Cardiac muscle cell (in vitro differentiated cells and primary cell): ENCODE results near the gene NTF3. TPM values are rescaled to one million over a fixed set of nuclear protein-coding genes. Genes with fewer than 3 reads are reported as not detected.

Experiments
- DNase-seq, 2 donors: peaks; one replicate each; pipeline versions ENCODE4 v3.0.0 to v3.0.0-alpha.2; 2010 to 2017; ENCODE audit warnings: low read depth in 1 of 2, low spot score in 1 of 2
- H3K27ac ChIP-seq: fragments of 200-600 bp; sonication (generic); 2 replicates; pipeline ENCODE4 v1.5.1; 2016
- H3K27me3 ChIP-seq: fragments of 200-600 bp; sonication (generic); 2 replicates; pipeline ENCODE4 v1.6.0; 2016; ENCODE audit warnings: control low read depth
- H3K36me3 ChIP-seq: fragments of 200-600 bp; sonication (generic); 2 replicates; pipeline ENCODE4 v1.5.1; 2016; ENCODE audit warnings: control low read depth
- H3K4me1 ChIP-seq: fragments of 200-600 bp; sonication (generic); 2 replicates; pipeline ENCODE4 v1.8.1; 2017; ENCODE audit warnings: low read depth, mild to moderate bottlenecking, mixed run types
- H3K4me3 ChIP-seq: fragments of 200-600 bp; sonication (generic); 2 replicates; pipeline ENCODE4 v1.5.1; 2016; ENCODE audit warnings: mild to moderate bottlenecking
- H3K9me3 ChIP-seq: fragments of 200-600 bp; sonication (generic); 2 replicates; pipeline ENCODE4 v1.5.1; 2017; ENCODE audit warnings: low read depth, mild to moderate bottlenecking, control low read depth
- CTCF ChIP-seq: IDR thresholded peaks from 2 replicates; pipeline ENCODE4 v1.5.1; 2012; ENCODE audit warnings: low read depth, mild to moderate bottlenecking, low read length
- polyA plus RNA-seq: library from polyadenylated mRNA; unstranded; fragments of >200 nt; fragmentation: Nextera tagmentation; extraction: Ambion mirVana; gene quantifications from 2 replicates; pipeline ENCODE4 v1.2.1, GENCODE V29; 2016
- total RNA-seq: library from RNA; depleted of rRNA; stranded (reverse); fragments of >200 nt; gene quantifications from 2 replicates; pipeline ENCODE4 v1.2.3, GENCODE V29; 2016

NTF3 gene
- total and polyA plus RNA-seq, 2 experiments from 2014 or later: 3.9 to 4.7 TPM

- no peak overlapping the region for H3K4me3 ChIP-seq
- peaks cover 6% of the 10 kb centered on the region for H3K4me1 ChIP-seq
- DNase-seq: no peak
- TF ChIP-seq CTCF: no peak
- H3K27me3 ChIP-seq: no peaks in the 10 kb centered on the region
- H3K36me3 ChIP-seq: no peaks in the 10 kb centered on the region
- H3K27ac ChIP-seq: no peak overlapping the region
- H3K9me3 ChIP-seq: no peaks in the 10 kb centered on the region
Measured at GRCh38 chr12:5479761-5480160, 47.9 kb downstream of the NTF3 start.

- Histone ChIP-seq H3K27me3 (no peaks in the 10 kb centered on the region), H3K9me3 (no peaks in the 10 kb centered on the region), H3K36me3 (no peaks in the 10 kb centered on the region), H3K27ac (no peak overlapping the region), H3K4me1 (peaks cover 6% of the 10 kb centered on the region), H3K4me3 (no peak overlapping the region)
- TF ChIP-seq CTCF: no peak
- peak in 1 of 2 donors; percentile 55 for DNase-seq
Measured at GRCh38 chr12:5480218-5480937, 48.5 kb downstream of the NTF3 start.

GRCh38 chr12:5480938-5481303, 49.0 kb downstream of the NTF3 start:
- Histone ChIP-seq H3K4me1 (peaks cover 6% of the 10 kb centered on the region), H3K27me3 (no peaks in the 10 kb centered on the region), H3K4me3 (no peak overlapping the region), H3K27ac (no peak overlapping the region), H3K9me3 (no peaks in the 10 kb centered on the region), H3K36me3 (no peaks in the 10 kb centered on the region)
- no peak for TF ChIP-seq CTCF
- DNase-seq: peak in 1 of 2 donors; percentile 19

- no peaks in the 10 kb centered on the region for H3K36me3 ChIP-seq
- no peak for TF ChIP-seq CTCF
- DNase-seq: no peak
- peaks cover 6% of the 10 kb centered on the region for H3K4me1 ChIP-seq
- H3K9me3 ChIP-seq: no peaks in the 10 kb centered on the region
- no peak overlapping the region for H3K4me3 ChIP-seq
- H3K27ac ChIP-seq: no peak overlapping the region
- H3K27me3 ChIP-seq: no peaks in the 10 kb centered on the region
Measured at GRCh38 chr12:5481645-5482044, 49.7 kb downstream of the NTF3 start.

GRCh38 chr12:5484426-5484825, 52.5 kb downstream of the NTF3 start:
- no peak for DNase-seq
- H3K4me1 ChIP-seq: peaks cover 6% of the 10 kb centered on the region
- no peak overlapping the region for H3K4me3 ChIP-seq
- TF ChIP-seq CTCF: no peak
- H3K27me3 ChIP-seq: no peaks in the 10 kb centered on the region
- no peaks in the 10 kb centered on the region for H3K9me3 ChIP-seq
- H3K27ac ChIP-seq: no peak overlapping the region
- no peaks in the 10 kb centered on the region for H3K36me3 ChIP-seq
